ENCODE results near the gene KLF6.
"Not testable (repeated sequence)": the region's sequence is repeated elsewhere in the genome, so short reads cannot be mapped to it uniquely, and the experiment has no call there.

KLF6 gene

DNA sequence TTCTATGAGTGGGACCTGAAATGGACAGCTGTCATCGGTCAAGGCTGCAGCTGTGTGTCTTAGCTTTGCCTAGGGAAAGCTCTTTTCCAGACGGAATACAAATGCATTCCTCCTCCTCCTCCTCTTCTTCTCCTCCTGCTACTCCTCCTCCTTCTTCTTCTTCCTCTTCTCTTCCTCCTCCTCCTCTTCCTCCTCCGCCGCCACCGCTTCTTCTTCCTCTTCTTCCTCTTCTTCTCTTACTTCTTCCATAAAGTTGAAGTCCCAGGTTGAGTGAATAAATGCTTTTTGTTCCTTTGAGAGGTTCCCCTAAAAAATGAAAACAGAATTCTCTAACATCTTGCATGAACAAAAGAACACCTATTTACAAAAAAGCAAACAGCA, 28.7 kb downstream of the KLF6 start:
- no peak for DNase-seq (ENCODE audit: low spot score)

DNA sequence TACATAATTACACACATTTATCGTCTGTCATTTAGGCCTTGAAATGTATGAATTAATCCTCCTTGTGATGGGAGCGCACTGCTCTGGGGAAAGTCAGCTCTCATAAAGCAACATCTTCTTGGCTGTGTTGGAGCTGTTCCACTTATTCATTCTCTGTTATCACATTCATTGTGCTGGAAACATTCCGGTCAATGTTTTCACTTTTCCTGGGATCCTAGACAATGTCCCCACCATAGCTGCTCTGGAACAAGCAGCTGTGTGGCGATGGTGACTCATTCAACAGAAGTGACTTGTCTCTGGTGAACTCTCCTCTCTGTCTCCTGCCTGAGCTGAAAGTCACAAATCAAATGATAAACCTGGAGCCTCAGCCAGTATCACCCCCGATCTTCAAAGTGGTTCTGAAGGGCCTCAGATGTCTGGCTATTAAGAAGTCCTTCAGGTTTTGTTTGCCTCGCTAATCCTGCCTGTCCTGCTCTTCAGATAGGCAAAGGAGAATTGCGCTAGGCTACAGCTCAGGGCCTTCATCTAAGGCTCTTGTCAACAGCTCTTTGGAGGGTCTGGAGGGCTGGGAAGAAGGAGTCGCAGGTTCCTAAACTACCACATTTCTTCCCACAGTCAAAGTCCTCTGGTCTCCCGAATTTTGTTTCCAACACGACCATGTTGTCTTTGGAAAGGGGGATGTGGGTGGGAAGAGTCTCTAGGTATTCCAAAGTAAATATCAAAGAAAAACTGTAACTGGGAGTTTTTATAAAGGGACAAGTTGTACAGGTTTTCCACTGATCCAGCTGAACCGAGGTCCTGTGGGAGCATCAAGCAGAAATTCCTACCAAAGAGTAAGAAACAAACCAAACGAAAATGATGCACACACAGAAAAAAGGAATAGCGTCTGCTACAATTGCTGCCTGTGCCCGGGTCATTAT, 29.3 kb downstream of the KLF6 start:
- peak; percentile 26 for DNase-seq (ENCODE audit: low spot score)

DNA sequence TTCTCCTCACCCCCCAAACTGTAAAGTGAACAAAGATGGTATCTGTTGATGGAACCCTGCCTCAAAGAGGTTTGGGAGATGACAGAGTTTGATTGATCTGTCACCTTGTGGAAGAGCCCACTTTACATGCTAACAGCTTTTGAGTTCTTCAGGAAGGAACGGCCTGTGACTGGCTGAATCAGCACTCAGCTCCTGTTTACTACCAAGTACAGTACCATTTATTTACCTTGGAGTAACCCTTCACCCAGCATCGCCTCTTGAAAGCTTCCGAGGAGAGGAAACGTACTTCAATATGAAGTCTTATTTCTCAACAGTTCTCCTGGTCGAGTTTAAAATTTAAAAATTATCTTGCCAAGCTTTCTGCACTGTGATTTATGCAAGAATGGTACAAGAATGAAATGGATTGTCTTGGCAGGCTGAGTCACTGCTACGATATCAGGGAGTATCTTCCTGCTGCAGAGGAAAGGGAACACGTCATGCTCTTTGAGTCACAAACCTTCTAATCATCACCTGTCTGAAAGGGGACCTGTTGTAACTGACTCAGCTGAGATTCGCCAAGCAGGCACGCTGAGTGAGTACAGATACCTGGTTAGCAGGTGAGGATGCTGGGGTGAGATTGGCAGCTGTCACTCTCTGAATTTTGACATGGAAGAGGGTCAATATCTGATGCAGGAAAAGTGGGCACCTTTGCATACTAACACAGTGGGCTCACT, 30.1 kb downstream of the KLF6 start:
- DNase-seq (ENCODE audit: low spot score), result peak; percentile 9

DNA sequence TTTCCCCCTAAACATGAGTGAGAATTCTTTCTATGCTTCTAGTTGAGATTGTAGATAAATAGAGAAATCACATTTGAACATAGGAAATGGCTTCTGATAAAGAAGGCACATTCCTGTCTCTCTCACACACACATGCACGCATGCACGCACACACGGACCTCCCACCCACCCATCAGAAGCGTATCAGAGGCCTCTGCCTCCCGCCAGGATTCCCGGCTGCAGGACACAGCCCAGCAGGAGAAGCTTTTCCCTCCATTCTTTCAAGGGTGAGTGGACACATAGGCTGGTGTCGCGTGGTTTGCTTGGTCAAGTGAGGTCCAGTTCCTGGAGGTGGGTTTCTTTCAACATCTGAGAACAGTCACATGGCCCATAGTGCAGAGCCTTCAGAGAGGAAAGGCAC, 34.2 kb downstream of the KLF6 start:
- DNase-seq (ENCODE audit: low spot score), result peak; percentile 41

DNA sequence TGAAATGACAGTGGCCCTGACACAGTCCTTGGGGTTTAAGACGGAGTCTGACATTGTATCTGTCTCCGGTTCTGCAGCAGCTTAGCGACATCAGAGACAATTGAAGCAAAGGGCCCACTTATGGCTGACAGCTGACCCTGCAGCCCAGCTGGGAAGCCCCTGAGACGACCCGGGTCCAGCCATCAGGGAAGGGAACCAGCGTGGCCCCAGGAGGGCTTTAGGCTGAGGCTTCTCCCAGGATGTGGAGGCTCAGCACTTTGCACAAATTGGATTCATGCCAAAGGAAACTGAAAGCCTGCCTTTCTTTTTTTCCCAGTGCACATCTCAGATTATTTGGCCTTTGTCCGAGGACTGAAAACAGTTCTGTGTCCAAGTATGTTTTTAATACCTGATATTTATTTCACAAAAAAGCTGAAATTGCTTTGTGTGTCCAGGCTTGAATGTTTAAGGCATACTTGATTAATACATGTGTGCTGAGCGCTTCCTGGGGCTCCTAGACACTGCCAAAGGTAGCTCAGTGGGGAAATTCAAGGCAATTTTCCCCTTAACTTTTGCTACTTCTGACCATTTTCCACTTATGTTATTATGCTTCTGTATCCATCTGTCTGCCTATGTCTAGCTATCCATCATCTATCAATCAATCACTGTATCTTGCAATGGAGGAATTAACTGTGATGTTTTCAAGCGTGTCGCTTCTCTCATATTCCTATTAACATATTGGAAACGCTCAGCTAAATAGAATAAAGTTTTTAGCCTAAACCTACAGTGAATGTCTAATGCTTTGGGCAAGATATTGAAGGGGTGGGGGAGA, 34.8 kb downstream of the KLF6 start:
- peak; percentile 44 for DNase-seq (ENCODE audit: low spot score)

DNA sequence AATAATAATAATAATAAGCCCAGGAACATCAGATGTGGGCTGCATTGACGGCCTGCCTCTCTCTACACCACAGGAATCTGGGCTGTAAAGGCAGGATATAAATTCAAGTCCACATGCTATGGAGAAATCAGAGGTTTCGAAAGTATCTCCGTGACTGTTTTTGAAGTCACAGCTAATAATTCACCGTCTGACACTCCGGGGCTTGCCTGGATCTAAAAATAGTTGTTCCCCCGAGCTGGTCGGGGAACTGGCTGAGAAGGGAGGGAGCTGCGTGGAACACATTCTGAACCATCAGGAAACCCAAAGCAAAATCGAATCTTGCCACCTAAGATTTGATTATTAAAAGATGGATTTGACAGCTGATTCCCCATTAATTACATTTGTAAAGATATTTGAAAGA, 35.4 kb downstream of the KLF6 start:
- DNase-seq (ENCODE audit: low spot score), result peak; percentile 25

DNA sequence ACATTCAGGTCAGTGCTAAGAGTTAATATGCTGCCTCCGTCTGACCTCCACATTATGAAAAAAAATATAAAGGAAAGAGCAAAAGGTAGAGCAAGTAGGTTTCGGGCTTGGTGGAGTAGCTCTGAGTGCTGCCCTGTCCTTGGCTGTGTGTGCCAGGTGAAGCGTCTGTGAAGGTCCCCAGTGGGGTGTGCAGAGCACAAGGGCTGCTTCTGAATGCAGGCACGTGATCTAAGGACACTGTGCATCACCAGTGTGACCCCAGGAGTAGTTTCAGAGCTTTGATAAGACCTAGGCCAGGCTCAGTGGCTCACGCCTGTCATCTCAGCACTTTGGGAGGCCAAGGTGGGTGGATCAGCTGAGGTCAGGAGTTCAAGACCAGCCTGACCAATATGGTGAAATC, 36.0 kb downstream of the KLF6 start:
- peak; percentile 21 for DNase-seq (ENCODE audit: low spot score)

DNA sequence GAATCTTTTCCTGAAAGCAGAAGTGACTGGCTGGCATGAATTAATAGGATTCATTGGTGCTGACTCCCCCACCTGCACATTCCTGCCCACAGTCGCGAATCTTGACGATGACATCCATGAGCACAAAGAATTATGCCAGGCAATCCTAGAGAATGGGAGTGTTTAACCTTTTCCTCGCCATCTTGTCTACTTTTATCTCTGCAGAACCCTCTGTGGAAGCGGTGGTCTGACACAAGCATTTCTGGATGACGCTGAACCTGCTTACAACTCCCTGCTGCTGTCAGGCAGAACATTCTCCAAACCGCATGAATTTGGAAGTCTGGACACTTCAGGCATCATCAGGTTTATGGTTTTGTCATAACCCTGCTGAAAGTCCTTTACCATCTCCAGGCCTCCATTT, 36.5 kb downstream of the KLF6 start:
- DNase-seq (ENCODE audit: low spot score), result peak; percentile 29

DNA sequence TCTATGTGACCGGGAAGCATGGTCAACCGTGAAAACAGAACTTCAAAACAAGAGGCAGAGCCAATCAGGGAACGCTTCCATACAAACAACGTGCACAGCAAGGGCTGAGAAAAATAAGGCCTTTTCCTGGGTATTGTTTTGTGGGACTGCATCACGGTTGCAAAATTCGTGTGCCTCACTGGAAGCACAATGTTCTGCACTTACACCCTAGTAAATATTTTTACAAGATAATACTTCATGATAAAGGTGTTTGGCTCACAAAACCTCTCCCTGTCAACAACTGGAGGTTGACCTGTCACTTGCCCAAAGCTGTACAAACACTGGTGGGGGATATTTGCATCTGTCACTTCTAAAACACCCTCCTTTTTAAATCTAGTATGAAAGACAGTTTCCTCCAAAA, 37.0 kb downstream of the KLF6 start:
- no peak for DNase-seq (ENCODE audit: low spot score)

DNA sequence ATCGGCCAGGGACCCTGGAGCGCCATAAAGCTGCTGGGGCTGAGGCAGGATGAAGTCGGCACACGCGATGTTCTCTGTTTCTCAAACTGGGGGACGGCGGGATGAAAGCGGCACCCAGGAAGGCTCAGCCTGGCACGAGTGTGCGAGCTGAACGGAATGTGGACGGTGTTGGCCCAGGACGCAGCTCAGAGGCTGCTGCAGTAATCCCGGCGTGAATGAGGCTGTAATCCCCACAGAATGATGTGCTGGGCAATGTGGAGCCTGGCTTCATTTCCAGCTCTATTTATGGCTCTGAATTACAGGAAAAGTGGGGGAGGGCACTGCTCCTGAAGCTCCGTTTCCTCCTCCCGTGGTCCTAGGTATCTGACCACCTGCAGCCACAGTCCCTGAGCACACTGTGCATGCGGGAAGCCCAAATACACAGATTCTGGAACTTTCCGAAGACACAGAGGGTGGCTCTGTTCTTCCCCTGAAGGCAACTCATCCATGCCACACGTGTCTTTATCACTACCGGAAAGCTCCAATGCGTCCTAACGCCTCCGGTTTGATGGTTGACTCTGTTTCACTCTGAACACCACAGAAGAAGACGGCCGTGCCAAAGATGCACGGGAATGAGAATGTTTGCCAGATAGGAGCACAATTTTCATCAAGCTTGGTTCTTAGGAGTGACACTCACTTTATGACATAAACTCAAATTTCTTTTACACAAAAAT, 37.6 kb downstream of the KLF6 start:
- peak; percentile 40 for DNase-seq (ENCODE audit: low spot score)

- DNase-seq (ENCODE audit: low spot score), result peak; percentile 15
Observed at GRCh38 chr10:3746634-3747033, 38.4 kb downstream of the KLF6 start.

DNA sequence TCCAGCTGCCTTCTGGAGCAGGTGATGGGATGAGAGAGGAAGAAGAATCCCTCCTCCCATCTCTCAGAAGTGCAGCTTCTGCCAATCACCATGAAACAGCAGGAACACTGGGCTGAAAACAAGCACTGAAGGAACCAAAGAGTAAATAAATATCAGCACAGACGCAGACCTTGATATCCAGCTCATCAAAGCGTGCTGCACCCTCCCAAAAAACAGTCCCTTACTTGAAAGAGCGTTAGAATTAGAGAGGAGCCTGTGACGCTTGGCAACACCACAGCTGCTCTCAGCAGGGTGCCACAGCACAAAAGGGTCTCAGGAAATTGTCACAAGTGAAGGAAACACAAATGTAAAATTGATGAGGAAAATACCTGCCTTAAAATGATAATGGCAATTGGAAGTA, 39.5 kb downstream of the KLF6 start:
- peak; percentile 23 for DNase-seq (ENCODE audit: low spot score)

DNA sequence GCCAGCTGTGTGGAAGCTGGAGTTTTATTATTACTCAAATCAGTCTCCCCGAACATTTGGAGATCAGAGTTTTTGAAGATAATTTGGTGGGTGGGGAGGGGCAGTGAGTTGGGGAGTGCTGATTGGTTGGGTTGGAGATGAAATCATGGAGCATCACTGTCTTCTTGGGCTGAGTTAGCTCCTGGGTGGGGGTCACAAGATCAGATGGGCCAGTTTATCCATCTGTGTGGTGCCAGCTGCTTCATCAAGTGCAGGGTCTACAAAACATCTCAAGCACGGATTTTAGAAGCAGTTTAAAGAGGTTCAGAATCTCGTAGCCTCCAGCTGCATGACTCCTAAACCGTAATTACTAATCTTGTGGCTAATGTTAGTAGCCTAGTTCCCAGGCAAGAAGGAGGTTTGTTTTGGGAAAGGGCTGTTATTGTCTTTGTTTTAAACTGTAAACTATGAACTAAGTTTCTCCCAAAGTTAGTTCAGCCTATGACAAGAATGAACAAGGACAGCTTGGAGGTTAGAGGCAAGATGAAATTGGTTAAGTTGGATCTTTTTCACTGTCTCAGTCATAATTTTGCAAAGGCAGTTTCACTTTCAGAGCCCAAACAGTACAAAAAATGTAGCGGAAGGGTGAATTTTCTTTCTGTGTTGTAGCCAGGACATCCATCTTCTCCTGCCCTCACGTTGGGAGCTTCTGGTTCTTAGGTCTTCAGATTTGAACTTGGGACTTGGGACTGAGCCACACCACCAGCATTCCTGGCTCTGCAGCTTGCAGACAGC, 43.1 kb downstream of the KLF6 start:
- peak; percentile 3 for DNase-seq (ENCODE audit: low spot score)

GRCh38 chr10:3740157-3740871, 44.7 kb downstream of the KLF6 start:
- peak; percentile 12 for DNase-seq (ENCODE audit: low spot score)

- no peak for DNase-seq (ENCODE audit: low spot score)
Observed at GRCh38 chr10:3738855-3739350, 46.1 kb downstream of the KLF6 start.

DNA sequence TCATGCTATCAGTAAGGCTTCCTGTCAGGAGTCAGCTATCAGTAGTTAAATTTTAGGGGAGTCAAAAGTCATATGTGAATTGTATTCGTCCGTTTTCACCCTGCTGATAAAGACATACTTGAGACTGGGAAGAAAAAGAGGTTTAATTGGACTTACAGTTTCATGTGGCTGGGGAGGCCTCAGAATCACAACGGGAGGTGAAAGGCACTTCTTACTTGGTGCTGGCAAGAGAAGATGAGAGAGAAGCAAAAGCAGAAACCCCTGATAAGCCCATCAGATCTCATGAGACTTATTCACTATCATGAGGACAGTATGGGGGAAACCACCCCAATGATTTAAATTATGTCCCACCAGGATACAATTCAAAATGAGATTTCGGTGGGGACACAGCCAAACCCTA, 47.1 kb downstream of the KLF6 start:
- DNase-seq (ENCODE audit: low spot score), result peak; percentile 18

DNA sequence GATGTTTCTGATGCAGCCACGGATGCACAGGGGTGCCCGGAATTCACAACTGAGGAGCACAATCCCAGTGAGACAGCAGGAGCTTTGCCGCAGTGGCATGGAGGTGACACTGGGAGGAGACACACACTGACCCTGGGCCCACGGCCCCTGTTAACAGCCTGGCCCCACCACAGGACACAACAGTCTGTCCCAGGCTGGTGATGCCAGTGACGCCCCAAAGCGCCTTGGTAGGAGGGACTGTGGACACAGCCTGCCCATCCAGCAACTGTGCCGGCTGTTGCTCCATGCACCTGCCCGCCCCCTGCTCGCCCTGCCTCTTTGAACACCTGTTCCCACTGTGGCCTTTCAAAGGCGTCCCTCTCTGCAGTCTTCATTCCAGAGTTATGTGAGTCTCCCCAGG, 49.8 kb downstream of the KLF6 start:
- peak; percentile 49 for DNase-seq (ENCODE audit: low spot score)

- no peak for DNase-seq (ENCODE audit: low spot score)
Observed at GRCh38 chr10:3734111-3734510, 50.9 kb downstream of the KLF6 start.

DNA sequence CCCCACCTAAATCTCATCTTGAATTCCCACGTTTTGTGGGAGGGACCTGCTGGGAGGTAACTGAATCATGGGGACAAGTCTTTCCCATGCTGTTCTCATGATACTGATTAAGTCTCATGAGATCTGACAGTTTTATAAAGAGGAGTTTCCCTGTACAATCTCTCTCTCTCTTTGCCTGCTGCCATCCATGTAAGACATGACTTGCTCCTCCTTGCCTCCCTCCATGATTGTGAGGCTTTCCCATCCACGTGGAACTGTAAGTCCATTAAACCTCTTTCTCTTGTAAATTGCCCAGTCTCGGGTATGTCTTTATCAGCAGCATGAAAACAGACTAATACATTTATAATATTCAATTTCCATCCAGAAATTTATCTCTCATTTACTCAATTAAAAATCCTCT, 52.8 kb downstream of the KLF6 start:
- DNase-seq (ENCODE audit: low spot score), result not testable (repeated sequence)

DNA sequence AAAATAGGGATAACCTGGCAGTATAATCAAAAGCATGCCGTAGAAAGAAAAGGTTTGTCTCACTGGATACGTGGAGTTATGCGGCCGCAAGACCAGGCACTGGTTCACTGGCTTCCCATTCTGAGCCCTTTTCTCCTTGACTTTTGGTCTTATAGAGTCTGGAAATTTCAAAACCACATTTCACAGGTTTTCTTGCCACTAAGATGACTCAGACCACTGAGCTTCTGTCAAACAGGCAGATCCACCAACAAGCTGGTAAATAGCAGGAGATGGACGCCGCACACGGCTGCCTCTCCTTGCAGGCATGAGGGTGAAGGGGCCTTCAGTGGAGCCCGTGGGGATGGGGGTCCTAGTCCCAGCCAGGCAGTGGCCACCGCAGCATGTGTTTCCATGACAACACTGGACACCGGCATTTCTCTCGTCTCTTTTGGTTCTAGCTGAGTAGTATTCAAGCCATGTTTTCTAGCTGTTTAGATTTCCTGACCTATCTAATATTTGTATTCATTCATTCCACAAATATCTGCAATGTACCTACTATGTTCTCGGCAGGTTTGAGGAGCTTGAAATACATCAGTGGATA, 55.5 kb downstream of the KLF6 start:
- no peak for DNase-seq (ENCODE audit: low spot score)
